Keratinocyte (primary cell): Measurements from ENCODE around the gene POU2F2. TPM values are rescaled to one million over a fixed set of nuclear protein-coding genes. Genes with fewer than 3 reads are reported as not detected.

ENCODE experiments used
- DNase-seq: peaks from one replicate; pipeline ENCODE4 v3.0.0-alpha.2; 2011; ENCODE audit warnings: low read depth, missing footprints, low spot score
- FAIRE-seq: peaks from 2 replicates; lab custom pipeline; 2011; peaks lifted over from hg19 to GRCh38; lab: Jason Lieb, UNC
- H2AFZ ChIP-seq: 2 replicates; pipeline ENCODE4 v1.6.0; 2012; ENCODE audit warnings: low read length, control low read depth, inconsistent platforms; ENCODE audit not compliant: control insufficient read depth
- H3K27ac ChIP-seq: 2 replicates; pipeline ENCODE4 v1.5.1; 2011; ENCODE audit warnings: low read length; ENCODE audit not compliant: control insufficient read depth, insufficient read depth
- H3K27me3 ChIP-seq: 3 replicates; pipeline ENCODE4 v1.6.0; 2011; ENCODE audit warnings: low read length; ENCODE audit not compliant: control insufficient read depth, insufficient read depth; ENCODE audit errors: extremely low read depth
- H3K36me3 ChIP-seq, 2 experiments: 2 replicates in 1 of 2; 3 replicates in 1 of 2; pipeline ENCODE4 v1.5.1; 2011; ENCODE audit warnings: low read length in 2 of 2, mild to moderate bottlenecking in 1 of 2; ENCODE audit not compliant: control insufficient read depth in 2 of 2, insufficient read depth in 2 of 2; ENCODE audit errors: extremely low read depth in 1 of 2
- H3K4me1 ChIP-seq: 3 replicates; pipeline ENCODE4 v1.5.1; 2011; ENCODE audit warnings: low read length; ENCODE audit not compliant: control insufficient read depth, insufficient read depth; ENCODE audit errors: extremely low read depth
- H3K4me2 ChIP-seq: 3 replicates; pipeline ENCODE4 v1.6.0; 2011; ENCODE audit warnings: low read depth, low read length; ENCODE audit not compliant: control insufficient read depth, insufficient read depth; ENCODE audit errors: extremely low read depth
- H3K4me3 ChIP-seq, 3 experiments: fragments of 200-600 bp in 1 of 3; sonication (generic) in 1 of 3; 2 replicates in 2 of 3; 3 replicates in 1 of 3; pipeline ENCODE4 v1.5.1; 2011 to 2016; ENCODE audit warnings: low read length in 3 of 3, mild to moderate bottlenecking in 3 of 3, control low read depth in 2 of 3, inconsistent platforms in 1 of 3, low read depth in 1 of 3, mixed read lengths in 1 of 3, mixed run types in 1 of 3, moderate library complexity in 1 of 3; ENCODE audit not compliant: control insufficient read depth in 2 of 3, insufficient read depth in 2 of 3; ENCODE audit errors: extremely low read depth in 1 of 3
- H3K79me2 ChIP-seq: 2 replicates; pipeline ENCODE4 v1.6.0; 2012; ENCODE audit warnings: low read length; ENCODE audit not compliant: control insufficient read depth, insufficient read depth
- H3K9ac ChIP-seq: 3 replicates; pipeline ENCODE4 v1.6.0; 2011; ENCODE audit warnings: low read length; ENCODE audit not compliant: control insufficient read depth, insufficient read depth; ENCODE audit errors: extremely low read depth
- H3K9me1 ChIP-seq: 3 replicates; pipeline ENCODE4 v1.6.0; 2011; ENCODE audit warnings: low read length; ENCODE audit not compliant: control insufficient read depth, insufficient read depth; ENCODE audit errors: extremely low read depth
- H3K9me3 ChIP-seq: 2 replicates; pipeline ENCODE4 v1.5.1; 2012; ENCODE audit warnings: low read depth, low read length; ENCODE audit not compliant: control insufficient read depth
- H4K20me1 ChIP-seq: 3 replicates; pipeline ENCODE4 v1.6.0; 2011; ENCODE audit warnings: low read length; ENCODE audit not compliant: control insufficient read depth, insufficient read depth; ENCODE audit errors: extremely low read depth
- CTCF ChIP-seq, 3 experiments: IDR thresholded peaks in 1 of 3; conservative IDR thresholded peaks in 1 of 3; optimal IDR thresholded peaks in 1 of 3; 2 replicates in 2 of 3; 3 replicates in 1 of 3; pipeline versions ENCODE3 to v1.5.1; 2011; ENCODE audit warnings: low read length in 3 of 3, mild to moderate bottlenecking in 3 of 3, moderate library complexity in 2 of 3, control low read depth in 1 of 3, inconsistent platforms in 1 of 3; ENCODE audit not compliant: insufficient read depth in 2 of 3; ENCODE audit errors: extremely low read depth in 1 of 3
- EZH2 ChIP-seq: IDR thresholded peaks from one replicate; pipeline ENCODE4 v1.6.1; 2012; ENCODE audit warnings: inconsistent platforms, mild to moderate bottlenecking, low read length, moderate library complexity
- dilution Hi-C: fragments of 300-500 bp; cut with MboI; formaldehyde crosslinking; loops from one replicate; pipeline ENCODE4 v1.7.0; 2020; ENCODE audit warnings: low sequenced_read_pairs; ENCODE audit not compliant: extremely low pct_ligation_motif_present
- polyA plus RNA-seq, 5 experiments: library from polyadenylated mRNA; depleted of rRNA in 3 of 5; stranded (reverse) in 3 of 5; stranded (forward) in 1 of 5; unstranded in 1 of 5; fragments of >200 nt; gene quantifications; 1 replicate in 1 of 5; 2 replicates in 3 of 5; 3 replicates in 1 of 5; pipeline versions ENCODE4 v1.2.1 to v1.2.3, GENCODE V29; 2011 to 2012; ENCODE audit warnings: missing spikeins in 2 of 5, low read depth in 1 of 5, low replicate concordance in 1 of 5

POU2F2 gene
- polyA plus RNA-seq, 1 donor (not counting 4 experiments of a cell fraction or from before 2014, with no cell fraction given), result 7.0 TPM

- no peak overlapping the region for H3K27ac ChIP-seq
- dilution Hi-C loops, result no loop called here
- no peak for FAIRE-seq
Observed at GRCh38 chr19:42097461-42097860, 34.8 kb downstream of the POU2F2 start.

DNA sequence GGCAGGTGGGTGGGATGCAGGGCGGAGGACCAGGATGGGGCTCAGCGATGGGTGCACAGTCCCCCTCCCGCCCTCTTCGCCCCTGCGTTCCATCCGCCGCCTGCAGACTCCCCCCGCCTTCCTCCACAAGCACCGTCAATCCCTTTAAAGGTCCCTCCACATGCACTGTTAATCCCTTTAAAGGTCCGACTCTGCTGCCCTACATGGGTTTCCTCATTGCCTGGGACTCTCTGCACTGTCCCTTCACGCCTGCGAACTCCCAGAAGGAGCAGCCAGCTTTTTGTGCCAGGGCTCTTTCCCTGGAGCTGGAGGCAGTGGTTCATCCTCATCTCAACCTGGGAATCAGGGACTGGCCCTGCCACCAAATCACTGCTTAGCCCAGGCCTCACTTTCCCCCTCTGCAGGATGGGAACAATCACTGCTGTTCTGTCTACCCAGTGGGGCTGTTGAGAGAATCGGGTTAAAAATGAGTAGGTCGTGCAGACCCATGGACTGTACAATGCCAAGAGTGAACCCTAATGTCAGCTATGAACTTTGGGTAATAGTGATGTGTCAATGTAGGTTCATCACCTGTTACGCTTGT, 35.9 kb downstream of the POU2F2 start:
- no peak overlapping the region for H3K9ac ChIP-seq
- DNase-seq (no peak), FAIRE-seq (no peak)
- H3K4me1 ChIP-seq, result peaks cover 8% of the 10 kb centered on the region
- H3K4me3 ChIP-seq, result no peak overlapping the region
- H3K79me2 ChIP-seq, result no peaks in the 10 kb centered on the region
- H3K9me1 ChIP-seq, result no peaks in the 10 kb centered on the region
- no peak overlapping the region for H2AFZ ChIP-seq
- no peaks in the 10 kb centered on the region for H3K27me3 ChIP-seq
- H3K27ac ChIP-seq, result no peak overlapping the region
- no peaks in the 10 kb centered on the region for H3K36me3 ChIP-seq
- dilution Hi-C loops, result no loop called here
- no peak overlapping the region for H3K4me2 ChIP-seq
- no peaks in the 10 kb centered on the region for H3K9me3 ChIP-seq
- TF ChIP-seq EZH2 (no peak), CTCF (optimal IDR thresholded peaks at IDR 0.05 in 1 of 3, IDR thresholded peaks at IDR 0.05 in 1 of 3, conservative IDR thresholded peaks at IDR 0.05 in 1 of 3; ENCODE audit: extremely low read depth in 1 of 3, insufficient read depth in 2 of 3, low read length in 3 of 3) (no peak)
- no peaks in the 10 kb centered on the region for H4K20me1 ChIP-seq

More at GRCh38 chr19:42097461-42097860, 34.8 kb downstream of the POU2F2 start:
- Histone ChIP-seq H3K27me3 (no peaks in the 10 kb centered on the region), H3K9ac (no peak overlapping the region), H3K9me3 (no peaks in the 10 kb centered on the region), H4K20me1 (no peaks in the 10 kb centered on the region), H3K4me2 (no peak overlapping the region), H3K79me2 (no peaks in the 10 kb centered on the region), H3K4me3 (no peak overlapping the region), H3K9me1 (no peaks in the 10 kb centered on the region), H2AFZ (no peak overlapping the region), H3K4me1 (no peaks in the 10 kb centered on the region), H3K36me3 (no peaks in the 10 kb centered on the region)
- no peak for TF ChIP-seq CTCF (optimal IDR thresholded peaks at IDR 0.05 in 1 of 3, IDR thresholded peaks at IDR 0.05 in 1 of 3, conservative IDR thresholded peaks at IDR 0.05 in 1 of 3; ENCODE audit: extremely low read depth in 1 of 3, insufficient read depth in 2 of 3, low read length in 3 of 3)
- TF ChIP-seq EZH2, result no peak
- no peak for DNase-seq
